Measurements from ENCODE around the gene ITPR1.

Gene ITPR1

DNA sequence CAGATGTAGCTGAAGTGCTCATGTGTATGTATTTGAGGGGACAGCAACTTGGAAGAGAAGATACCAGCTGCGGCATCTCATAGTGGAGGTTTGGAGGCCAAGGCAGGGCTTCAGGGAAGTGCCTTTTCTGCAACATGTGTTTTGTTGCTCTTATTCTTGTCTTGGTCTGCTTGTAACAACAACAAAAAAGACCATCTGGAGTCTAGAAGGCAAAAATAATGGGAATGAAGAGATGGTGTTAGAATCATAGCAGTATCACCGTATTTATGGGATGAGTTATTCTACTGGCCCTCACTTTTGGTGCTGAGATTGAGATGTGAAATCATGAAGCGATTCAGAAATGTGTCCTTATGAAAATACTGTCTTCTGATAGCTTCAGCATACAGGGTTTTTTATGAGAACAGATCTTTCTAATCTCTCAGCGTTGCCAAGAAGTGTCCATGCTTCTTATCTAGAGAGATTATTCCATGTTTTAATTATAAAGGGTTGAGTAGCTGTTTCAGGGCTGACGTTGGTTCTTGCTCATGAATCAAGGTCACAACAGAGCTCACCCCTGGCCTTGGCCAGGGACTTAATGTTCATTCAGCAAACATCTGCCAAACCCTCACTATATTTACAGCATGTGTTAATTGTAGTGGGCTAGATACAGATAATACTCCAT, 58.0 kb downstream of the ITPR1 start:
- no peak for DNase-seq (ENCODE audit: low read depth in 1 of 2, low spot score in 1 of 2)
- no peak for TF ChIP-seq GABPA (IDR thresholded peaks at IDR 0.05; ENCODE audit: low read depth)
- TF ChIP-seq, protein P1, sequence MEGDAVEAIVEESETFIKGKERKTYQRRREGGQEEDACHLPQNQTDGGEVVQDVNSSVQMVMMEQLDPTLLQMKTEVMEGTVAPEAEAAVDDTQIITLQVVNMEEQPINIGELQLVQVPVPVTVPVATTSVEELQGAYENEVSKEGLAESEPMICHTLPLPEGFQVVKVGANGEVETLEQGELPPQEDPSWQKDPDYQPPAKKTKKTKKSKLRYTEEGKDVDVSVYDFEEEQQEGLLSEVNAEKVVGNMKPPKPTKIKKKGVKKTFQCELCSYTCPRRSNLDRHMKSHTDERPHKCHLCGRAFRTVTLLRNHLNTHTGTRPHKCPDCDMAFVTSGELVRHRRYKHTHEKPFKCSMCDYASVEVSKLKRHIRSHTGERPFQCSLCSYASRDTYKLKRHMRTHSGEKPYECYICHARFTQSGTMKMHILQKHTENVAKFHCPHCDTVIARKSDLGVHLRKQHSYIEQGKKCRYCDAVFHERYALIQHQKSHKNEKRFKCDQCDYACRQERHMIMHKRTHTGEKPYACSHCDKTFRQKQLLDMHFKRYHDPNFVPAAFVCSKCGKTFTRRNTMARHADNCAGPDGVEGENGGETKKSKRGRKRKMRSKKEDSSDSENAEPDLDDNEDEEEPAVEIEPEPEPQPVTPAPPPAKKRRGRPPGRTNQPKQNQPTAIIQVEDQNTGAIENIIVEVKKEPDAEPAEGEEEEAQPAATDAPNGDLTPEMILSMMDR (IDR thresholded peaks at IDR 0.05; ENCODE audit: insufficient read depth, low read length), result no peak
- no peak for TF ChIP-seq SPI1 (IDR thresholded peaks at IDR 0.05; ENCODE audit: borderline replicate concordance, low read depth)
- no peak for TF ChIP-seq POLR2AphosphoS5 (IDR thresholded peaks at IDR 0.05; ENCODE audit: low read depth)
- TF ChIP-seq, protein P2, sequence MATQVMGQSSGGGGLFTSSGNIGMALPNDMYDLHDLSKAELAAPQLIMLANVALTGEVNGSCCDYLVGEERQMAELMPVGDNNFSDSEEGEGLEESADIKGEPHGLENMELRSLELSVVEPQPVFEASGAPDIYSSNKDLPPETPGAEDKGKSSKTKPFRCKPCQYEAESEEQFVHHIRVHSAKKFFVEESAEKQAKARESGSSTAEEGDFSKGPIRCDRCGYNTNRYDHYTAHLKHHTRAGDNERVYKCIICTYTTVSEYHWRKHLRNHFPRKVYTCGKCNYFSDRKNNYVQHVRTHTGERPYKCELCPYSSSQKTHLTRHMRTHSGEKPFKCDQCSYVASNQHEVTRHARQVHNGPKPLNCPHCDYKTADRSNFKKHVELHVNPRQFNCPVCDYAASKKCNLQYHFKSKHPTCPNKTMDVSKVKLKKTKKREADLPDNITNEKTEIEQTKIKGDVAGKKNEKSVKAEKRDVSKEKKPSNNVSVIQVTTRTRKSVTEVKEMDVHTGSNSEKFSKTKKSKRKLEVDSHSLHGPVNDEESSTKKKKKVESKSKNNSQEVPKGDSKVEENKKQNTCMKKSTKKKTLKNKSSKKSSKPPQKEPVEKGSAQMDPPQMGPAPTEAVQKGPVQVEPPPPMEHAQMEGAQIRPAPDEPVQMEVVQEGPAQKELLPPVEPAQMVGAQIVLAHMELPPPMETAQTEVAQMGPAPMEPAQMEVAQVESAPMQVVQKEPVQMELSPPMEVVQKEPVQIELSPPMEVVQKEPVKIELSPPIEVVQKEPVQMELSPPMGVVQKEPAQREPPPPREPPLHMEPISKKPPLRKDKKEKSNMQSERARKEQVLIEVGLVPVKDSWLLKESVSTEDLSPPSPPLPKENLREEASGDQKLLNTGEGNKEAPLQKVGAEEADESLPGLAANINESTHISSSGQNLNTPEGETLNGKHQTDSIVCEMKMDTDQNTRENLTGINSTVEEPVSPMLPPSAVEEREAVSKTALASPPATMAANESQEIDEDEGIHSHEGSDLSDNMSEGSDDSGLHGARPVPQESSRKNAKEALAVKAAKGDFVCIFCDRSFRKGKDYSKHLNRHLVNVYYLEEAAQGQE (IDR thresholded peaks at IDR 0.05; ENCODE audit: insufficient replicate concordance, low read depth), result no peak
- H3K27ac ChIP-seq (replicated peaks), result no peak overlapping the region
- H3K27me3 ChIP-seq (ENCODE audit: insufficient read depth, poor library complexity, severe bottlenecking), result no peaks in the 10 kb centered on the region
- no peak overlapping the region for H3K4me3 ChIP-seq (replicated peaks; ENCODE audit: insufficient read depth, low read length)

DNA sequence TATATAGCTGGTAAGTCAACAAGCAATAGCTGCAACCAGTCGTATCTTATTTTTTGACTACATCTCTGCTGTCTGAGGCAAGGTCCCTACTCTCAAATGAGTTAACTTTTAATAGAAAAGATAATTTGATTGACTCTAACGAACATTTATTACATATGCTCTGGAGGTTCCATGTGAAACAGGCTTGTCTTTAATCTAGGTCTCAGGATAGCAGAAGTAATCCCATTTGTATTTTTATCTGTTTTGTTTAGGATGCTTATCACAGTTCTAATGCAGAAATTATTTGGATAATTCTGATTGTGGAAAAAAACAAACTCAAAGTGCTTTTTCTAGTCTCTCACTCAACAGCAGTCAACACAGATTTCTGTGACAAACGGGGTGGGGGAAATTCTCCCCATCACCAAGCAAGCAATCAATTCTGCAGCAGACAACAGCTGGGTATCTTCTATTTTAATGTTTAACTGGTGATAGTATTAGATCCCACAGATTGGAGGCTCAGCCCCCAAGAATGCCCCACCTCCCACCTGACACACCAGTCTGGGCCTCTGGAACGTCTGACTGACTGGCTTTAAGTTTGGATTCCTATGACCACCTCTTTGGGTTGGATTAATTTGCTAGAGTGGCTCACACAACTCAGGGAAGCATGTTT, 58.8 kb downstream of the ITPR1 start:
- no peaks in the 10 kb centered on the region for H3K27me3 ChIP-seq (ENCODE audit: insufficient read depth, poor library complexity, severe bottlenecking)
- TF ChIP-seq, protein P2 (IDR thresholded peaks at IDR 0.05; ENCODE audit: insufficient replicate concordance, low read depth), result no peak
- no peak overlapping the region for H3K4me3 ChIP-seq (replicated peaks; ENCODE audit: insufficient read depth, low read length)
- DNase-seq (ENCODE audit: low read depth in 1 of 2, low spot score in 1 of 2), result no peak
- H3K27ac ChIP-seq (replicated peaks), result no peak overlapping the region

DNA sequence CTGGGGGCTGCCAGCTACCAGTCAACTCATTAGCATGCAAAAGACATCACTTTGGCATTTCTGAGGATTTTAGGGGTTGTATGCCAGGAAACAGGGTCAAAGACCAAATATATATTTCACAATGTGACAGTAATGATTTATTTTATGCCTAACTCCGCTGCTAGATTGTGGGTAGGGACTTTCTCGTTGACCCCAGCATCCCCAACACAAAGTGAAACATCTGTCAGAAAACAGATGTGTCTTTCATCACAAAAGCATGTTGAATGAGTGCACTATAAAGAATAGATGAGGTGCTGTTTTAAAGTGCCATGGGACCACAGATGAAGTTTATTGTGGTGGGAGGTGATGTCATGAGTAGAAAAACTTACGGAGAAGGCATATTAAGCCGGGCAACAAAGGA, 59.7 kb downstream of the ITPR1 start:
- TF ChIP-seq, protein P1 (IDR thresholded peaks at IDR 0.05; ENCODE audit: insufficient read depth, low read length), result no peak
- no peak for TF ChIP-seq SPI1 (IDR thresholded peaks at IDR 0.05; ENCODE audit: borderline replicate concordance, low read depth)
- TF ChIP-seq, protein P2 (IDR thresholded peaks at IDR 0.05; ENCODE audit: insufficient replicate concordance, low read depth), result no peak
- no peak for TF ChIP-seq POLR2AphosphoS5 (IDR thresholded peaks at IDR 0.05; ENCODE audit: low read depth)
- TF ChIP-seq GABPA (IDR thresholded peaks at IDR 0.05; ENCODE audit: low read depth), result no peak
- Histone ChIP-seq H3K27me3 (ENCODE audit: insufficient read depth, poor library complexity, severe bottlenecking) (no peaks in the 10 kb centered on the region), H3K27ac (replicated peaks) (no peak overlapping the region), H3K4me3 (replicated peaks; ENCODE audit: insufficient read depth, low read length) (no peak overlapping the region)
- no peak for DNase-seq (ENCODE audit: low read depth in 1 of 2, low spot score in 1 of 2)

All from HL-60 (cell line).